Memory B cell (primary cell): ENCODE results near the gene ATG14.
A peak's percentile ranks its signal among the peaks of the same experiment; 100 is the strongest.
"Not testable (repeated sequence)": the region's sequence is repeated elsewhere in the genome, so short reads cannot be mapped to it uniquely, and the experiment has no call there.

Experiments used
- ATAC-seq: fragments of 150-1000 bp; cut with Tn5 transposase; 2 replicates; pipeline ENCODE4 v1.10.0; 2021; ENCODE audit warnings: low read depth, mild to moderate bottlenecking, moderate library complexity
- DNase-seq, 2 donors: peaks; one replicate each; pipeline ENCODE4 v3.0.0; 2022; ENCODE audit warnings: low spot score in 2 of 2
- H3K27ac Mint-ChIP-seq: one replicate; pipeline ENCODE4 v1.8.0; 2022; ENCODE audit warnings: mild to moderate bottlenecking, moderate library complexity, mixed read lengths
- H3K27me3 Mint-ChIP-seq: one replicate; pipeline ENCODE4 v1.8.0; 2022; ENCODE audit warnings: mixed read lengths
- H3K36me3 Mint-ChIP-seq: one replicate; pipeline ENCODE4 v1.8.0; 2022; ENCODE audit warnings: mild to moderate bottlenecking, mixed read lengths
- H3K4me1 Mint-ChIP-seq: one replicate; pipeline ENCODE4 v1.8.0; 2022; ENCODE audit warnings: mixed read lengths
- H3K4me3 Mint-ChIP-seq: one replicate; pipeline ENCODE4 v1.8.0; 2022; ENCODE audit warnings: mild to moderate bottlenecking, moderate library complexity, mixed read lengths
- H3K9me3 Mint-ChIP-seq: one replicate; pipeline ENCODE4 v1.8.0; 2022; ENCODE audit warnings: mixed read lengths

The ATG14 gene

GRCh38 chr14:55411426-55412389, at the start of gene ATG14:
Gene ATG14 (minus strand): TSS chr14:55411830. CDS start chr14:55411822, 8 bp downstream.
- Mint-ChIP-seq H3K27ac (peak within 1 kb of the TSS; percentile 92), H3K4me1 (peaks cover 26% of the 10 kb centered on the region), H3K4me3 (peak within 1 kb of the TSS; percentile 92), H3K27me3 (peaks cover 3% of the 10 kb centered on the region), H3K36me3 (peaks cover 3% of the 10 kb centered on the region), H3K9me3 (no peaks in the 10 kb centered on the region)
- DNase-seq (peak; percentile 62 to 68), ATAC-seq (peak; percentile 99)

- no peak overlapping the region for H3K4me3 Mint-ChIP-seq
- peaks cover 4% of the 10 kb centered on the region for H3K4me1 Mint-ChIP-seq
- no peak for DNase-seq
- H3K27me3 Mint-ChIP-seq: peaks cover 9% of the 10 kb centered on the region
- no peak overlapping the region for H3K27ac Mint-ChIP-seq
- H3K36me3 Mint-ChIP-seq: no peaks in the 10 kb centered on the region
- peak; percentile 39 for ATAC-seq
- no peaks in the 10 kb centered on the region for H3K9me3 Mint-ChIP-seq
Observed at GRCh38 chr14:55458800-55459515, 47.3 kb upstream of the ATG14 start.

- Mint-ChIP-seq H3K9me3 (no peaks in the 10 kb centered on the region), H3K4me3 (no peak overlapping the region), H3K4me1 (peaks cover 4% of the 10 kb centered on the region), H3K27me3 (peaks cover 6% of the 10 kb centered on the region), H3K36me3 (no peaks in the 10 kb centered on the region), H3K27ac (no peak overlapping the region)
- DNase-seq (no peak), ATAC-seq (no peak)
Observed at GRCh38 chr14:55457496-55457895, 45.9 kb upstream of the ATG14 start.

- H3K27me3 Mint-ChIP-seq, ATAC-seq, H3K27ac Mint-ChIP-seq, DNase-seq, H3K4me1 Mint-ChIP-seq, H3K4me3 Mint-ChIP-seq, H3K9me3 Mint-ChIP-seq, H3K36me3 Mint-ChIP-seq: not testable (repeated sequence)
Observed at GRCh38 chr14:55456411-55456810, 44.8 kb upstream of the ATG14 start.

- Mint-ChIP-seq H3K9me3 (no peaks in the 10 kb centered on the region), H3K36me3 (no peaks in the 10 kb centered on the region), H3K4me1 (peaks cover 4% of the 10 kb centered on the region), H3K27ac (no peak overlapping the region), H3K4me3 (no peak overlapping the region), H3K27me3 (peaks cover 6% of the 10 kb centered on the region)
- ATAC-seq: no peak
- DNase-seq: no peak
Observed at GRCh38 chr14:55454264-55455002, 42.8 kb upstream of the ATG14 start.

- no peak for ATAC-seq
- Mint-ChIP-seq H3K9me3 (no peaks in the 10 kb centered on the region), H3K4me3 (no peak overlapping the region), H3K36me3 (no peaks in the 10 kb centered on the region), H3K4me1 (no peaks in the 10 kb centered on the region), H3K27me3 (peaks cover 6% of the 10 kb centered on the region), H3K27ac (no peak overlapping the region)
- no peak for DNase-seq
Observed at GRCh38 chr14:55451950-55452349, 40.3 kb upstream of the ATG14 start.

GRCh38 chr14:55451398-55451797, 39.8 kb upstream of the ATG14 start:
- H3K4me3 Mint-ChIP-seq: no peak overlapping the region
- H3K27ac Mint-ChIP-seq: no peak overlapping the region
- no peaks in the 10 kb centered on the region for H3K4me1 Mint-ChIP-seq
- DNase-seq (no peak), ATAC-seq (no peak)
- H3K27me3 Mint-ChIP-seq: peaks cover 6% of the 10 kb centered on the region
- H3K36me3 Mint-ChIP-seq: no peaks in the 10 kb centered on the region
- no peaks in the 10 kb centered on the region for H3K9me3 Mint-ChIP-seq

GRCh38 chr14:55450987-55451386, 39.4 kb upstream of the ATG14 start:
- H3K4me3 Mint-ChIP-seq: no peak overlapping the region
- no peak overlapping the region for H3K27ac Mint-ChIP-seq
- no peak for ATAC-seq
- H3K27me3 Mint-ChIP-seq: peaks cover 6% of the 10 kb centered on the region
- peaks cover 3% of the 10 kb centered on the region for H3K4me1 Mint-ChIP-seq
- DNase-seq: no peak
- no peaks in the 10 kb centered on the region for H3K36me3 Mint-ChIP-seq
- no peaks in the 10 kb centered on the region for H3K9me3 Mint-ChIP-seq

GRCh38 chr14:55450539-55450938, 38.9 kb upstream of the ATG14 start:
- Mint-ChIP-seq H3K9me3 (no peaks in the 10 kb centered on the region), H3K27me3 (peaks cover 6% of the 10 kb centered on the region)
- no peak for DNase-seq

GRCh38 chr14:55450124-55450523, 38.5 kb upstream of the ATG14 start:
- Mint-ChIP-seq H3K9me3 (no peaks in the 10 kb centered on the region), H3K4me3 (no peak overlapping the region), H3K36me3 (no peaks in the 10 kb centered on the region), H3K27ac (no peak overlapping the region), H3K4me1 (peaks cover 3% of the 10 kb centered on the region), H3K27me3 (peaks cover 6% of the 10 kb centered on the region)
- DNase-seq: no peak
- no peak for ATAC-seq

More at GRCh38 chr14:55450539-55450938, 38.9 kb upstream of the ATG14 start:
- Mint-ChIP-seq H3K36me3 (no peaks in the 10 kb centered on the region), H3K27ac (no peak overlapping the region), H3K4me3 (no peak overlapping the region), H3K4me1 (peaks cover 3% of the 10 kb centered on the region)
- ATAC-seq: no peak

- DNase-seq (no peak), ATAC-seq (no peak)
- Mint-ChIP-seq H3K9me3 (no peaks in the 10 kb centered on the region), H3K4me1 (peaks cover 3% of the 10 kb centered on the region), H3K4me3 (no peak overlapping the region), H3K27me3 (peaks cover 3% of the 10 kb centered on the region), H3K36me3 (no peaks in the 10 kb centered on the region), H3K27ac (no peak overlapping the region)
Observed at GRCh38 chr14:55449116-55449515, 37.5 kb upstream of the ATG14 start.

GRCh38 chr14:55448141-55448614, 36.5 kb upstream of the ATG14 start:
- Mint-ChIP-seq H3K4me3 (no peak overlapping the region), H3K9me3 (no peaks in the 10 kb centered on the region), H3K4me1 (peaks cover 3% of the 10 kb centered on the region), H3K36me3 (no peaks in the 10 kb centered on the region), H3K27ac (no peak overlapping the region), H3K27me3 (no peaks in the 10 kb centered on the region)
- ATAC-seq: no peak
- no peak for DNase-seq

GRCh38 chr14:55446833-55447232, 35.2 kb upstream of the ATG14 start:
- H3K27me3 Mint-ChIP-seq: no peaks in the 10 kb centered on the region
- no peak for DNase-seq
- no peaks in the 10 kb centered on the region for H3K9me3 Mint-ChIP-seq
- H3K4me3 Mint-ChIP-seq: no peak overlapping the region
- ATAC-seq: no peak
- H3K36me3 Mint-ChIP-seq: no peaks in the 10 kb centered on the region
- peaks cover 3% of the 10 kb centered on the region for H3K4me1 Mint-ChIP-seq
- H3K27ac Mint-ChIP-seq: no peak overlapping the region
